ENCODE results near the gene ZWILCH.
A peak's percentile ranks its signal among the peaks of the same experiment; 100 is the strongest.

Gene ZWILCH

GRCh38 chr15:66545255-66545654, 40.1 kb downstream of the ZWILCH start:
- DNase-seq (ENCODE audit: low spot score), result no peak

- no peak for DNase-seq (ENCODE audit: low spot score)
These were observed 50.6 kb downstream of the ZWILCH start for GRCh38 chr15:66555685-66556084.

GRCh38 chr15:66558271-66558670, 53.1 kb downstream of the ZWILCH start:
- no peak for DNase-seq (ENCODE audit: low spot score)

- DNase-seq (ENCODE audit: low spot score), result no peak
These were observed 55.9 kb downstream of the ZWILCH start for GRCh38 chr15:66560856-66561525.

- no peak for DNase-seq (ENCODE audit: low spot score)
These were observed 58.0 kb downstream of the ZWILCH start for GRCh38 chr15:66563126-66563525.

- DNase-seq (ENCODE audit: low spot score), result no peak
These were observed 58.5 kb downstream of the ZWILCH start for GRCh38 chr15:66563566-66564110.

GRCh38 chr15:66564136-66565041, 59.3 kb downstream of the ZWILCH start:
- no peak for DNase-seq (ENCODE audit: low spot score)

GRCh38 chr15:66565141-66565641, 60.1 kb downstream of the ZWILCH start:
- no peak for DNase-seq (ENCODE audit: low spot score)

- peak; percentile 31 for DNase-seq (ENCODE audit: low spot score)
These were observed 60.6 kb downstream of the ZWILCH start, which contains the start of gene LCTL for GRCh38 chr15:66565741-66566144. Gene LCTL, minus strand, starts transcription at chr15:66565998. Its CDS starts 633 bp downstream, at chr15:66565365.

- peak; percentile 74 for DNase-seq (ENCODE audit: low spot score)
These were observed 61.9 kb downstream of the ZWILCH start for GRCh38 chr15:66566963-66567531.

GRCh38 chr15:66567897-66568296, 62.8 kb downstream of the ZWILCH start:
- no peak for DNase-seq (ENCODE audit: low spot score)

GRCh38 chr15:66569461-66570137, 64.5 kb downstream of the ZWILCH start:
- DNase-seq (ENCODE audit: low spot score), result no peak

- no peak for DNase-seq (ENCODE audit: low spot score)
These were observed 65.2 kb downstream of the ZWILCH start for GRCh38 chr15:66570327-66570726.

GRCh38 chr15:66570842-66571478, 65.8 kb downstream of the ZWILCH start:
- DNase-seq (ENCODE audit: low spot score), result no peak

GRCh38 chr15:66572146-66572545, 67.0 kb downstream of the ZWILCH start:
- DNase-seq (ENCODE audit: low spot score), result no peak

GRCh38 chr15:66573348-66573718, 68.2 kb downstream of the ZWILCH start:
- DNase-seq (ENCODE audit: low spot score), result no peak

GRCh38 chr15:66573719-66574595, 68.8 kb downstream of the ZWILCH start:
- DNase-seq (ENCODE audit: low spot score), result no peak

GRCh38 chr15:66574596-66574950, 69.4 kb downstream of the ZWILCH start:
- no peak for DNase-seq (ENCODE audit: low spot score)

- peak; percentile 78 for DNase-seq (ENCODE audit: low spot score)
These were observed 73.3 kb downstream of the ZWILCH start for GRCh38 chr15:66578286-66578875.

- no peak for DNase-seq (ENCODE audit: low spot score)
These were observed 75.5 kb downstream of the ZWILCH start for GRCh38 chr15:66580643-66581042.

All from kidney tubule cell (primary cell).